IMR-90 (cell line): ENCODE results near the gene LCN10. TPM values are rescaled to one million over a fixed set of nuclear protein-coding genes. Genes with fewer than 3 reads are reported as not detected.
"Not testable (repeated sequence)": the region's sequence is repeated elsewhere in the genome, so short reads cannot be mapped to it uniquely, and the experiment has no call there.

ENCODE experiments used
- ATAC-seq: fragments of 200-7000 bp; cut with Tn5 transposase; 2 replicates; pipeline ENCODE4 v1.9.1; 2020; ENCODE audit warnings: low read depth, mild to moderate bottlenecking, moderate library complexity
- BruUV-seq: library from RNA; stranded (reverse); fragments of 400-500 nt; replicated peaks from 2 replicates; lab custom pipeline; 2021; lab: Mats Ljungman, UMichigan
- CTCF ChIA-PET: fragments of 300-600 bp; formaldehyde crosslinking; extraction: SDS; loops from one replicate; lab custom pipeline; 2021; ENCODE audit warnings: antibody characterized with exemption; lab: Yijun Ruan, JAX
- POLR2A ChIA-PET: fragments of 300-600 bp; sonication (Branson Sonifier 250); formaldehyde crosslinking; loops from one replicate; lab custom pipeline; 2022; ENCODE audit warnings: antibody characterized with exemption; ENCODE audit not compliant: unreplicated experiment; lab: Charles Lee
- DNase-seq: peaks from one replicate; pipeline ENCODE4 v3.0.0; 2013
- H2AFZ ChIP-seq: replicated peaks from 2 replicates; pipeline ENCODE3; 2013; ENCODE audit warnings: low read length, mild to moderate bottlenecking; ENCODE audit not compliant: poor library complexity
- H2AK5ac ChIP-seq: 2 replicates; pipeline ENCODE4 v1.6.1; 2013; ENCODE audit warnings: low read depth, low read length, inconsistent platforms
- H2AK9ac ChIP-seq: replicated peaks from 2 replicates; pipeline ENCODE3; 2013; ENCODE audit warnings: mild to moderate bottlenecking, low read depth, low read length, moderate library complexity; ENCODE audit not compliant: poor library complexity
- H2BK120ac ChIP-seq: 2 replicates; pipeline ENCODE4 v1.6.1; 2013; ENCODE audit warnings: low read depth, low read length, inconsistent platforms
- H2BK15ac ChIP-seq: 3 replicates; pipeline ENCODE4 v1.6.1; 2013; ENCODE audit warnings: low read depth, low read length, inconsistent platforms
- H2BK20ac ChIP-seq: 2 replicates; pipeline ENCODE4 v1.6.1; 2013; ENCODE audit warnings: low read depth, mild to moderate bottlenecking, inconsistent platforms, low read length, moderate library complexity
- H2BK5ac ChIP-seq: 2 replicates; pipeline ENCODE4 v1.6.1; 2013; ENCODE audit warnings: mild to moderate bottlenecking, low read depth, low read length, inconsistent platforms; ENCODE audit not compliant: poor library complexity, severe bottlenecking
- H3K14ac ChIP-seq: replicated peaks from 2 replicates; pipeline ENCODE4 v1.6.1; 2013; ENCODE audit warnings: low read depth, low read length, inconsistent platforms
- H3K18ac ChIP-seq: 2 replicates; pipeline ENCODE4 v1.6.1; 2013; ENCODE audit warnings: low read depth, low read length, control low read depth
- H3K23ac ChIP-seq: 2 replicates; pipeline ENCODE4 v1.6.1; 2013; ENCODE audit warnings: low read depth, low read length, inconsistent platforms
- H3K27ac ChIP-seq: 2 replicates; pipeline ENCODE4 v1.5.1; 2013; ENCODE audit warnings: mild to moderate bottlenecking, control low read depth, low read length; ENCODE audit not compliant: insufficient read depth
- H3K27me3 ChIP-seq: 2 replicates; pipeline ENCODE4 v1.6.1; 2013; ENCODE audit warnings: low read length; ENCODE audit not compliant: control insufficient read depth, insufficient read depth
- H3K36me3 ChIP-seq: 2 replicates; pipeline ENCODE4 v1.6.1; 2013; ENCODE audit warnings: low read length, mixed read lengths; ENCODE audit not compliant: control insufficient read depth, insufficient read depth
- H3K4ac ChIP-seq: 2 replicates; pipeline ENCODE4 v1.6.1; 2013; ENCODE audit warnings: low read depth, low read length, inconsistent platforms
- H3K4me1 ChIP-seq: 2 replicates; pipeline ENCODE4 v1.6.1; 2013; ENCODE audit warnings: low read length, mixed read lengths; ENCODE audit not compliant: control insufficient read depth, insufficient read depth
- H3K4me2 ChIP-seq: 2 replicates; pipeline ENCODE4 v1.6.1; 2013; ENCODE audit warnings: low read depth, mild to moderate bottlenecking, control low read depth, low read length, moderate library complexity
- H3K4me3 ChIP-seq: 2 replicates; pipeline ENCODE4 v1.5.1; 2013; ENCODE audit warnings: low read depth, mild to moderate bottlenecking, control low read depth, low read length, moderate library complexity; ENCODE audit not compliant: insufficient read depth
- H3K56ac ChIP-seq: 2 replicates; pipeline ENCODE4 v1.6.1; 2013; ENCODE audit warnings: low read length, inconsistent platforms; ENCODE audit not compliant: insufficient read depth; ENCODE audit errors: extremely low read depth
- H3K79me1 ChIP-seq, 2 experiments: 2 replicates each; pipeline ENCODE4 v1.6.1; 2013; ENCODE audit warnings: low read length in 2 of 2, inconsistent platforms in 1 of 2, low read depth in 1 of 2
- H3K9ac ChIP-seq: 2 replicates; pipeline ENCODE4 v1.6.1; 2013; ENCODE audit warnings: low read depth, low read length, control low read depth
- H3K9me1 ChIP-seq: 2 replicates; pipeline ENCODE4 v1.6.1; 2013; ENCODE audit warnings: low read length, inconsistent platforms; ENCODE audit not compliant: insufficient read depth
- H3K9me3 ChIP-seq: 2 replicates; pipeline ENCODE4 v1.6.1; 2013; ENCODE audit warnings: low read length; ENCODE audit not compliant: control insufficient read depth, insufficient read depth
- H4K20me1 ChIP-seq: 2 replicates; pipeline ENCODE4 v1.6.1; 2013; ENCODE audit warnings: low read length, inconsistent platforms; ENCODE audit not compliant: insufficient read depth
- H4K5ac ChIP-seq: 2 replicates; pipeline ENCODE4 v1.6.1; 2013; ENCODE audit warnings: mild to moderate bottlenecking, low read depth, low read length, control low read depth
- H4K8ac ChIP-seq, 2 experiments: 2 replicates each; pipeline ENCODE4 v1.6.1; 2013; ENCODE audit warnings: low read depth in 2 of 2, low read length in 2 of 2, control low read depth in 1 of 2, inconsistent platforms in 1 of 2
- H4K91ac ChIP-seq: 2 replicates; pipeline ENCODE4 v1.6.1; 2013; ENCODE audit warnings: low read depth, low read length, inconsistent platforms; ENCODE audit not compliant: insufficient read depth
- CEBPB ChIP-seq: IDR thresholded peaks from 2 replicates; pipeline ENCODE4 v1.6.1; 2012; ENCODE audit warnings: low read depth, low read length, improper control_type of control experiment
- CHD1 ChIP-seq: IDR thresholded peaks from 2 replicates; pipeline ENCODE4 v1.6.1; 2012; ENCODE audit warnings: low read depth, low read length, improper control_type of control experiment
- MXI1 ChIP-seq: IDR thresholded peaks from 2 replicates; pipeline ENCODE4 v1.6.1; 2012; ENCODE audit warnings: low read depth, mild to moderate bottlenecking, low read length, moderate library complexity, borderline replicate concordance
- NFE2L2 ChIP-seq: fragments of 150-350 bp; IDR thresholded peaks from 2 replicates; pipeline ENCODE4 v1.6.1; 2016; ENCODE audit warnings: low read depth, mild to moderate bottlenecking, low read length
- POLR2A ChIP-seq: IDR thresholded peaks from 2 replicates; pipeline ENCODE4 v1.6.1; 2012; ENCODE audit warnings: mild to moderate bottlenecking, low read depth, low read length
- RCOR1 ChIP-seq: IDR thresholded peaks from 2 replicates; pipeline ENCODE4 v1.6.1; 2012; ENCODE audit warnings: mild to moderate bottlenecking, low read length, improper control_type of control experiment; ENCODE audit not compliant: insufficient replicate concordance
- SMC3 ChIP-seq: fragments of 150-350 bp; IDR thresholded peaks from 2 replicates; pipeline ENCODE4 v1.6.1; 2016; ENCODE audit warnings: low read depth, mild to moderate bottlenecking, antibody characterized with exemption, low read length, moderate library complexity
- WGBS, 2 experiments: methylation state at CpG; one replicate each; pipeline versions ENCODE4 v1.1.5 to v1.1.7; 2013; ENCODE audit warnings: missing lambda C conversion rate in 2 of 2; ENCODE audit not compliant: insufficient read length in 1 of 2; ENCODE audit errors: extremely low coverage in 2 of 2; 5-methylcytosine and 5-hydroxymethylcytosine counted together
- dilution Hi-C: fragments of 300-500 bp; cut with HindIII; formaldehyde crosslinking; loops from one replicate; pipeline ENCODE4 v1.14.3; 2018; ENCODE audit warnings: low sequenced_read_pairs; ENCODE audit not compliant: unreplicated experiment
- in situ Hi-C: fragments of 300-500 bp; cut with MboI; formaldehyde crosslinking; loops from 3 replicates; pipeline ENCODE4 v1.14.3; 2019; ENCODE audit warnings: low sequenced_read_pairs, inconsistent platforms, mixed read lengths
- intact Hi-C: fragments of 100-400 bp; cut with micrococcal nuclease; formaldehyde crosslinking; loops from 2 replicates; pipeline ENCODE4 v1.10.0; 2022
- polyA plus RNA-seq, 3 experiments: library from polyadenylated mRNA; depleted of rRNA; stranded (reverse); fragments of >200 nt; gene quantifications; 2 replicates each; pipeline ENCODE4 v1.2.3, GENCODE V29; 2012; ENCODE audit warnings: low replicate concordance in 1 of 3
- total RNA-seq: library from RNA; depleted of rRNA; stranded (reverse); fragments of >200 nt; gene quantifications from 2 replicates; pipeline ENCODE4 v1.2.3, GENCODE V29; 2012

Gene LCN10
- total and polyA plus RNA-seq, 2 of the 4 experiments (the other 2 are of a cell fraction), result not detected

GRCh38 chr9:136786451-136786850 lies 43.7 kb upstream of the LCN10 start:
- H4K5ac ChIP-seq, result no peak overlapping the region
- H2AK9ac ChIP-seq, result no peak overlapping the region
- intact Hi-C loops (no loop called here), dilution Hi-C loops (no loop called here), in situ Hi-C loops (loop anchor here (10.0 kb wide), 1 partner anchor 248 kb away; the partner anchor contains the start of gene FUT7)
- no TSS peak for BruUV-seq
- peaks cover 11% of the 10 kb centered on the region for H3K27me3 ChIP-seq
- H3K9me1 ChIP-seq, result no peaks in the 10 kb centered on the region
- POLR2A ChIA-PET, result no interaction called here
- no peak overlapping the region for H3K14ac ChIP-seq
- TF ChIP-seq SMC3, result no peak
- TF ChIP-seq CEBPB, result no peak
- no peak for TF ChIP-seq CHD1
- TF ChIP-seq RCOR1, result no peak
- no peak for TF ChIP-seq NFE2L2
- TF ChIP-seq POLR2A, result no peak
- TF ChIP-seq MXI1, result no peak
- H3K36me3 ChIP-seq, result no peaks in the 10 kb centered on the region
- H2BK20ac ChIP-seq, result no peak overlapping the region
- H3K18ac ChIP-seq, result no peak overlapping the region
- no peak overlapping the region for H4K91ac ChIP-seq
- no peaks in the 10 kb centered on the region; the same call in 1 of the 2 replicates for H4K20me1 ChIP-seq
- no peak overlapping the region for H2BK15ac ChIP-seq
- no peak overlapping the region for H3K23ac ChIP-seq
- H3K56ac ChIP-seq, result no peak overlapping the region
- no peaks in the 10 kb centered on the region for H3K9me3 ChIP-seq
- peaks cover under 1 to 3% of the 10 kb centered on the region in 2 experiments; a peak in 3 of 4 replicates for H3K79me1 ChIP-seq
- H4K8ac ChIP-seq, result no peak overlapping the region
- H3K4me1 ChIP-seq, result no peaks in the 10 kb centered on the region
- H3K4me2 ChIP-seq, result no peak overlapping the region
- no peak overlapping the region for H2AK5ac ChIP-seq
- H2BK5ac ChIP-seq, result no peak overlapping the region
- DNase-seq, result no peak
- H3K27ac ChIP-seq, result no peak overlapping the region
- no peak overlapping the region for H2AFZ ChIP-seq
- CTCF ChIA-PET, result interaction anchor here (0.6 to 1.2 kb wide), 2 partner anchors 55 to 249 kb away, joined by 4 to 5 read pairs; no protein-coding TSS in a partner anchor
- H3K4ac ChIP-seq, result no peak overlapping the region
- no peak overlapping the region for H2BK120ac ChIP-seq
- WGBS, 2 experiments, result 70% methylated on average over 2 of the region's 10 CpGs; no CpG with 5 or more reads in 1 of the 2 experiments
- no peak overlapping the region for H3K4me3 ChIP-seq
- no peak overlapping the region for H3K9ac ChIP-seq
- ATAC-seq, result no peak

GRCh38 chr9:136785565-136786355 lies 43.0 kb upstream of the LCN10 start:
- H3K36me3 ChIP-seq, H4K91ac ChIP-seq, H2BK5ac ChIP-seq, H2BK20ac ChIP-seq, H3K23ac ChIP-seq, intact Hi-C loops, H3K14ac ChIP-seq, H3K18ac ChIP-seq, ATAC-seq, H3K4me3 ChIP-seq, H3K9me3 ChIP-seq, H2AK5ac ChIP-seq, H3K4ac ChIP-seq, DNase-seq, H3K27ac ChIP-seq, H2BK15ac ChIP-seq, H4K8ac ChIP-seq, H4K5ac ChIP-seq, H3K79me1 ChIP-seq, H3K56ac ChIP-seq, POLR2A ChIA-PET, H2BK120ac ChIP-seq, H2AFZ ChIP-seq, H3K9ac ChIP-seq, BruUV-seq, dilution Hi-C loops, H2AK9ac ChIP-seq, H4K20me1 ChIP-seq, H3K4me1 ChIP-seq, H3K9me1 ChIP-seq, H3K4me2 ChIP-seq: not testable (repeated sequence)
- H3K27me3 ChIP-seq, result peaks cover 15% of the 10 kb centered on the region
- in situ Hi-C loops, result loop anchor here (10.0 kb wide), 1 partner anchor 249 kb away; the partner anchor contains the start of gene FUT7
- CTCF ChIA-PET, result interaction anchor here (0.6 kb wide), 1 partner anchor 55 kb away, joined by 5 read pairs; no protein-coding TSS in a partner anchor
- 90% methylated on average over 10 of the region's 23 CpGs; no CpG with 5 or more reads in 1 of the 2 experiments for whole genome bisulfite sequencing, 2 experiments
